B cell (primary cell): ENCODE data around the gene TBX15.

Experiments
- CTCF ChIP-seq: fragments of 200-600 bp; IDR thresholded peaks from one replicate; pipeline ENCODE4 v1.8.0; 2022; ENCODE audit warnings: antibody characterized with exemption, mild to moderate bottlenecking
- EZH2 ChIP-seq: IDR thresholded peaks from 2 replicates; pipeline ENCODE4 v1.6.1; 2012; ENCODE audit warnings: borderline replicate concordance, low read depth, mild to moderate bottlenecking, moderate library complexity, low read length; ENCODE audit not compliant: insufficient read depth, poor library complexity, severe bottlenecking

- no peak for TF ChIP-seq CTCF
- no peak for TF ChIP-seq EZH2
Measured at GRCh38 chr1:119007670-119008482, 19.7 kb upstream of the TBX15 start.
